Measurements from ENCODE around the gene CCDC144A. TPM values are rescaled to one million over a fixed set of nuclear protein-coding genes. Genes with fewer than 3 reads are reported as not detected.
A peak's percentile ranks its signal among the peaks of the same experiment; 100 is the strongest.
"Not testable (repeated sequence)": the region's sequence is repeated elsewhere in the genome, so short reads cannot be mapped to it uniquely, and the experiment has no call there.

The CCDC144A gene
- polyA plus RNA-seq, 3 donors = 0.05 to 0.23 TPM; not detected in 1

DNA sequence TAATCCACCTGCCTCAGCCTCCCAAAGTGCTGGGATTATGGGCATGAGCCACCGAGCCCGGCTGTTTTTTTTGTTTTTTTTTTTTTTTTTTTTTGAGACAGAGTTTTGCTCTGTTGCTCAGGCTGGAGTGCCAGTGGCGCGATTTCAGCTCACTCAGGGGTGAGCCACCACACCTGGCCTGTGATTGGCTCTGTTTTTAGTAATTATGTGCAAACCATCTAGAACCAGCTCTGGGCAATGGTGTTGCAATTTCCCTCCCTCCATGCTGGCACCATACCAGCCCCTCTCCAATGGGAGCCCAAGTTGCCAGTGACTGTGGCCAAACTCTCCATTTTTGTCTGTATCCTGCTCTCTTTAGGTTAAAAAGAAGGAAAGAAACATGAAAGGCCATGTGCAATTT lies 4.0 kb upstream of the CCDC144A start:
- no CpG with 5 or more reads among the region's 4 CpGs for WGBS (ENCODE audit: insufficient coverage)
- H3K9me3 ChIP-seq (replicated peaks in 1 of 2; ENCODE audit: control insufficient read depth in 1 of 2, insufficient read depth in 1 of 2, low read length in 2 of 2); H3K9ac ChIP-seq (ENCODE audit: insufficient read depth, low read length, poor library complexity, severe bottlenecking); H3K27ac ChIP-seq (ENCODE audit: low read depth in 1 of 2, low read length in 2 of 2); H3K79me2 ChIP-seq (ENCODE audit: insufficient read depth, low read length); H3K4me2 ChIP-seq (replicated peaks; ENCODE audit: extremely low read depth, low read length, poor library complexity, severe bottlenecking); H3K36me3 ChIP-seq (replicated peaks in 1 of 2; ENCODE audit: control insufficient read depth in 1 of 2, insufficient read depth in 2 of 2, low read length in 2 of 2); H3K4me1 ChIP-seq (ENCODE audit: control insufficient read depth in 1 of 2, insufficient read depth in 2 of 2, low read length in 2 of 2); intact Hi-C loops (cut with micrococcal nuclease); DNase-seq; H3K4me1 Mint-ChIP-seq; H2AFZ ChIP-seq (ENCODE audit: insufficient read depth, low read depth, low read length, poor library complexity, severe bottlenecking); H3K27ac Mint-ChIP-seq; H3K4me3 ChIP-seq (replicated peaks in 1 of 3; ENCODE audit: low read depth in 2 of 3, low read length in 3 of 3); H3K4me3 Mint-ChIP-seq; H3K36me3 Mint-ChIP-seq; H4K20me1 ChIP-seq (ENCODE audit: insufficient read depth, low read length): not testable (repeated sequence)
- Mint-ChIP-seq H3K9me3 (peaks cover 8 to 20% (median 10%) of the 10 kb centered on the region in 7 donors), H3K27me3 (ENCODE audit: low read depth in 3 of 3) (peaks cover 29 to 46% (median 31%) of the 10 kb centered on the region in 3 donors)
- H3K27me3 ChIP-seq (ENCODE audit: control insufficient read depth in 2 of 2, insufficient read depth in 2 of 2, low read length in 2 of 2) = peaks cover 4 to 27% of the 10 kb centered on the region in 2 donors

DNA sequence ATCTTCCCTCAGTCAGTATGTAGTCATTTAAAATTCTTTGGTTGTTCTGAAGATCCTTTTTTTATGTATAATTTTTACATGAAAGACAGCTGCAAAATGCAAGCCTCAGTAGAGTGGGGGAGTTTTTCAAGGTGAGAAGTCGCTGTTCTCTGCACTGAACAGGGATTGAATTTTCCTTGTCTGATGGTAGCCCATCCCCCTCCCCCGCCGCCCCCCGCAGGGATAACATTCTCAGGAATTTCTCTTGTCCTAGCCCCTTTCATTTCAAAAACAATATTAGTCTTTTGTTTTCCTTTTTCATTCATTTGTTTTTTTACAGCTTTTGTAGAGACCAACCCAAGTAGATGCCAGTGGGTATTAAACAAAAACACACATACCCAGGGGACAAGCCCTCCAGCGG lies 2.9 kb upstream of the CCDC144A start:
- H3K36me3 ChIP-seq (replicated peaks in 1 of 2; ENCODE audit: control insufficient read depth in 1 of 2, insufficient read depth in 2 of 2, low read length in 2 of 2); H3K4me2 ChIP-seq (replicated peaks; ENCODE audit: extremely low read depth, low read length, poor library complexity, severe bottlenecking); H3K4me3 Mint-ChIP-seq; DNase-seq; H3K79me2 ChIP-seq (ENCODE audit: insufficient read depth, low read length); H3K4me1 ChIP-seq (ENCODE audit: control insufficient read depth in 1 of 2, insufficient read depth in 2 of 2, low read length in 2 of 2); H4K20me1 ChIP-seq (ENCODE audit: insufficient read depth, low read length); H3K27ac Mint-ChIP-seq; H3K4me1 Mint-ChIP-seq; H3K4me3 ChIP-seq (replicated peaks in 1 of 3; ENCODE audit: low read depth in 2 of 3, low read length in 3 of 3); H3K27ac ChIP-seq (ENCODE audit: low read depth in 1 of 2, low read length in 2 of 2); intact Hi-C loops (cut with micrococcal nuclease); H3K9ac ChIP-seq (ENCODE audit: insufficient read depth, low read length, poor library complexity, severe bottlenecking); H3K9me3 ChIP-seq (replicated peaks in 1 of 2; ENCODE audit: control insufficient read depth in 1 of 2, insufficient read depth in 1 of 2, low read length in 2 of 2); H2AFZ ChIP-seq (ENCODE audit: insufficient read depth, low read depth, low read length, poor library complexity, severe bottlenecking); H3K36me3 Mint-ChIP-seq: not testable (repeated sequence)
- 50% methylated on average over 2 of the region's 5 CpGs for WGBS (ENCODE audit: insufficient coverage)
- peaks cover 4 to 21% of the 10 kb centered on the region in 2 donors for H3K27me3 ChIP-seq (ENCODE audit: control insufficient read depth in 2 of 2, insufficient read depth in 2 of 2, low read length in 2 of 2)
- Mint-ChIP-seq H3K27me3 (ENCODE audit: low read depth in 3 of 3) (peaks cover 23 to 37% (median 24%) of the 10 kb centered on the region in 3 donors), H3K9me3 (peaks cover 8 to 20% (median 10%) of the 10 kb centered on the region in 7 donors)

DNA sequence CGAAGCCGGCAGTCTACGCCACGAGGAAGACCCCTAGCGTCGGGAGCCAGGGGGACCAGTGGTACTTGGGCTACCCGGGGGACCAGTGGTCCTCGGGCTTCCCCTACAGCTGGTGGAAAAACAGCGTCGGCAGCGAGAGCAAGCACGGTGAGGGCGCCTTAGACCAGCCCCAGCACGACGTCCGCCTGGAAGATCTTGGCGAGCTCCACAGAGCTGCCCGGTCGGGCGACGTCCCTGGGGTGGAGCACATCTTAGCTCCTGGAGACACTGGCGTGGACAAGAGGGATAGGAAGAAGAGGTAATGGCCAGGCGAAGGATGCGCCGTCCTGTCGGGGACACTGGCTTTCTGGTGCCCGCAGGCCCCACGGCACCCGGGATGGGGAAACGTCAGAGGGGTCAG lies 406 bp downstream of the CCDC144A start:
- H3K79me2 ChIP-seq (ENCODE audit: insufficient read depth, low read length); H3K4me3 Mint-ChIP-seq; H2AFZ ChIP-seq (ENCODE audit: insufficient read depth, low read depth, low read length, poor library complexity, severe bottlenecking); H3K4me2 ChIP-seq (replicated peaks; ENCODE audit: extremely low read depth, low read length, poor library complexity, severe bottlenecking); H3K9me3 ChIP-seq (replicated peaks in 1 of 2; ENCODE audit: control insufficient read depth in 1 of 2, insufficient read depth in 1 of 2, low read length in 2 of 2); H3K4me3 ChIP-seq (replicated peaks in 1 of 3; ENCODE audit: low read depth in 2 of 3, low read length in 3 of 3); H3K27ac ChIP-seq (ENCODE audit: low read depth in 1 of 2, low read length in 2 of 2); intact Hi-C loops (cut with micrococcal nuclease); H3K36me3 ChIP-seq (replicated peaks in 1 of 2; ENCODE audit: control insufficient read depth in 1 of 2, insufficient read depth in 2 of 2, low read length in 2 of 2); H3K9ac ChIP-seq (ENCODE audit: insufficient read depth, low read length, poor library complexity, severe bottlenecking); H4K20me1 ChIP-seq (ENCODE audit: insufficient read depth, low read length); H3K36me3 Mint-ChIP-seq; DNase-seq; H3K27me3 ChIP-seq (ENCODE audit: control insufficient read depth in 2 of 2, insufficient read depth in 2 of 2, low read length in 2 of 2); H3K4me1 Mint-ChIP-seq; H3K4me1 ChIP-seq (ENCODE audit: control insufficient read depth in 1 of 2, insufficient read depth in 2 of 2, low read length in 2 of 2); H3K27me3 Mint-ChIP-seq (ENCODE audit: low read depth in 3 of 3): not testable (repeated sequence)
- H3K9me3 Mint-ChIP-seq = peaks cover 4 to 16% (median 10%) of the 10 kb centered on the region in 7 donors
- WGBS (ENCODE audit: insufficient coverage) = 96% methylated on average over 5 of the region's 30 CpGs
- peak overlapping the region in 1 of 7 donors; percentile 11 for H3K27ac Mint-ChIP-seq

DNA sequence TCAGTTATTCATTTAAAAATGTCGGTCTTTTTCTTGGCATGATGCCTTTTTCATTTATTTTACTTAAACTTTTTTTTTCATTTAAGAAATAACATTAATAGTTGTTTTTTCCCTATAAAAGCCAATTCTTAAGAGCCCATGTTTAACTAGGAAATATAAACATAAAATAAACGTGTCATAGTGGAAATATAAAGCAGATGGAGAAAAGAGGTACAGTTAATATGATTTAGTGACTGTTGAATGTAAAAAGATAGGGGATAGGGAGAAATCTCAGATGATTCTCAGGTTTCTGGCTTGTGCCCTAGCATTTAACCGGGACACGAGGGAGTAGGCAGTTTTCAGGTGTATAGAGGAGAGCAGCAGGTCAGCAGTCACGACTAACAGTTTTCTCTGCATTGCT lies 7.6 kb downstream of the CCDC144A start:
- H3K4me2 ChIP-seq (replicated peaks; ENCODE audit: extremely low read depth, low read length, poor library complexity, severe bottlenecking); H3K9ac ChIP-seq (ENCODE audit: insufficient read depth, low read length, poor library complexity, severe bottlenecking); H3K27me3 ChIP-seq (ENCODE audit: control insufficient read depth in 2 of 2, insufficient read depth in 2 of 2, low read length in 2 of 2); H3K4me3 Mint-ChIP-seq; H3K79me2 ChIP-seq (ENCODE audit: insufficient read depth, low read length); H3K4me3 ChIP-seq (replicated peaks in 1 of 3; ENCODE audit: low read depth in 2 of 3, low read length in 3 of 3); DNase-seq; H3K36me3 Mint-ChIP-seq; H3K27ac ChIP-seq (ENCODE audit: low read depth in 1 of 2, low read length in 2 of 2); H3K27ac Mint-ChIP-seq; H4K20me1 ChIP-seq (ENCODE audit: insufficient read depth, low read length); H2AFZ ChIP-seq (ENCODE audit: insufficient read depth, low read depth, low read length, poor library complexity, severe bottlenecking); H3K36me3 ChIP-seq (replicated peaks in 1 of 2; ENCODE audit: control insufficient read depth in 1 of 2, insufficient read depth in 2 of 2, low read length in 2 of 2); H3K4me1 Mint-ChIP-seq; H3K4me1 ChIP-seq (ENCODE audit: control insufficient read depth in 1 of 2, insufficient read depth in 2 of 2, low read length in 2 of 2); intact Hi-C loops (cut with micrococcal nuclease); H3K9me3 ChIP-seq (replicated peaks in 1 of 2; ENCODE audit: control insufficient read depth in 1 of 2, insufficient read depth in 1 of 2, low read length in 2 of 2); H3K27me3 Mint-ChIP-seq (ENCODE audit: low read depth in 3 of 3); H3K9me3 Mint-ChIP-seq: not testable (repeated sequence)
- 100% methylated on average over 1 of the region's 5 CpGs for WGBS (ENCODE audit: insufficient coverage)

Data from CD14-positive monocyte (primary cell).